Measurements from ENCODE around the gene TXNDC16. TPM values are rescaled to one million over a fixed set of nuclear protein-coding genes. Genes with fewer than 3 reads are reported as not detected.

Gene TXNDC16
- total RNA-seq, 2 donors from 2014 or later: 7.8 to 10.6 TPM

- Histone ChIP-seq H3K36me3 (no peaks in the 10 kb centered on the region), H3K4me3 (no peak overlapping the region), H3K9me3 (no peaks in the 10 kb centered on the region), H3K27me3 (no peaks in the 10 kb centered on the region), H3K4me1 (no peaks in the 10 kb centered on the region), H3K27ac (no peak overlapping the region), H3K9ac (ENCODE audit: low read depth in 2 of 2, low read length in 2 of 2) (no peak overlapping the region)
- no peak for DNase-seq
- TF ChIP-seq, protein P1, sequence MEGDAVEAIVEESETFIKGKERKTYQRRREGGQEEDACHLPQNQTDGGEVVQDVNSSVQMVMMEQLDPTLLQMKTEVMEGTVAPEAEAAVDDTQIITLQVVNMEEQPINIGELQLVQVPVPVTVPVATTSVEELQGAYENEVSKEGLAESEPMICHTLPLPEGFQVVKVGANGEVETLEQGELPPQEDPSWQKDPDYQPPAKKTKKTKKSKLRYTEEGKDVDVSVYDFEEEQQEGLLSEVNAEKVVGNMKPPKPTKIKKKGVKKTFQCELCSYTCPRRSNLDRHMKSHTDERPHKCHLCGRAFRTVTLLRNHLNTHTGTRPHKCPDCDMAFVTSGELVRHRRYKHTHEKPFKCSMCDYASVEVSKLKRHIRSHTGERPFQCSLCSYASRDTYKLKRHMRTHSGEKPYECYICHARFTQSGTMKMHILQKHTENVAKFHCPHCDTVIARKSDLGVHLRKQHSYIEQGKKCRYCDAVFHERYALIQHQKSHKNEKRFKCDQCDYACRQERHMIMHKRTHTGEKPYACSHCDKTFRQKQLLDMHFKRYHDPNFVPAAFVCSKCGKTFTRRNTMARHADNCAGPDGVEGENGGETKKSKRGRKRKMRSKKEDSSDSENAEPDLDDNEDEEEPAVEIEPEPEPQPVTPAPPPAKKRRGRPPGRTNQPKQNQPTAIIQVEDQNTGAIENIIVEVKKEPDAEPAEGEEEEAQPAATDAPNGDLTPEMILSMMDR (IDR thresholded peaks at IDR 0.05): no peak
- intact Hi-C loops (cut with DNase I): no loop called here
Observed at GRCh38 chr14:52395728-52396127, 156.6 kb downstream of the TXNDC16 start.

- TF ChIP-seq, protein P1 (IDR thresholded peaks at IDR 0.05): no peak
- H3K9ac ChIP-seq (ENCODE audit: low read depth in 2 of 2, low read length in 2 of 2): no peak overlapping the region
- intact Hi-C loops (cut with DNase I): no loop called here
Observed at GRCh38 chr14:52391881-52392615, 160.3 kb downstream of the TXNDC16 start.

More at GRCh38 chr14:52391881-52392615, 160.3 kb downstream of the TXNDC16 start:
- no peaks in the 10 kb centered on the region for H3K27me3 ChIP-seq
- H3K4me1 ChIP-seq: no peaks in the 10 kb centered on the region
- H3K4me3 ChIP-seq: no peak overlapping the region
- H3K9me3 ChIP-seq: no peaks in the 10 kb centered on the region
- H3K36me3 ChIP-seq: no peaks in the 10 kb centered on the region
- DNase-seq: no peak
- no peak overlapping the region for H3K27ac ChIP-seq

Other genes starting within 250 kb of the TXNDC16 start
- gene PTGER2, start 238.2 kb downstream of the TXNDC16 start, total RNA-seq: 1 to 10 TPM; 4.3 to 6.6 TPM
- gene GPR137C, start 331 bp upstream of the TXNDC16 start, total RNA-seq: 1 to 10 TPM in 1 of 2 donors, under 1 TPM in 1; 0.79 to 1.2 TPM
- gene ERO1A, start 143.1 kb upstream of the TXNDC16 start, total RNA-seq: 100 to 1,000 TPM in 1 of 2 donors, 10 to 100 TPM in 1; 83.6 to 242 TPM
- gene PSMC6, start 154.7 kb upstream of the TXNDC16 start, total RNA-seq: 10 to 100 TPM; 71.1 to 76.8 TPM
- gene STYX, start 177.7 kb upstream of the TXNDC16 start, total RNA-seq: 10 to 100 TPM in 1 of 2 donors, 1 to 10 TPM in 1; 7.4 to 11.2 TPM
- gene GNPNAT1, start 239.1 kb upstream of the TXNDC16 start, total RNA-seq: 10 to 100 TPM; 34.3 to 62.9 TPM

Data from colonic mucosa (tissue), 4 donors.